ENCODE results near the gene VIM. TPM values are rescaled to one million over a fixed set of nuclear protein-coding genes. Genes with fewer than 3 reads are reported as not detected.

The VIM gene
- total and polyA plus RNA-seq, 8 donors, result 269 to 723 (median 496) TPM

DNA sequence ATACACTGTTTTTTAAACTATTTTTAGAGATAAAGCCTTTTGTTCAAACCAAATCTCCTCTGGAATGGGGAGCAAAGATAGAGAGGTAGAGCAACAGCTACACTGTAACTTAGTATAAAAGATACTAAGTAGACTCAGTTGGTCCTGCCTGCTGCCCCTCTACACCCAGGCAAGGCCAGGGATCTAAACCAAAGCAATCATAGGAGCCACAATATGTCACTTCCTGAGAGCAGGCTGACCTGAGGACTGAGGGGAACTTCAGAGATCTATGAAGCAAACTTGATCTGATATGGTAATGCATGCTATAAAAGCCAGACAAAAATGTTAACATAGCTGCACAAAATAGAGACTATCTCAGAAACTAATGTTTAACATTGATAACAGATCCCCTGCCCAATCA lies 19.6 kb upstream of the VIM start:
- Histone ChIP-seq H3K9me3 (no peaks in the 10 kb centered on the region), H3K4me3 (no peak overlapping the region), H3K27ac (no peak overlapping the region), H3K27me3 (no peaks in the 10 kb centered on the region), H3K4me1 (peaks cover 0 to 9% (median 0%) of the 10 kb centered on the region in 4 donors), H3K36me3 (no peaks in the 10 kb centered on the region)
- intact Hi-C loops (cut with DNase I; ENCODE audit: low total_unique reads), result no loop called here
- no peak for DNase-seq
- TF ChIP-seq CTCF (IDR thresholded peaks at IDR 0.05) (no peak), POLR2A (IDR thresholded peaks at IDR 0.05) (no peak), EP300 (IDR thresholded peaks at IDR 0.05) (no peak), POLR2AphosphoS5 (IDR thresholded peaks at IDR 0.05) (no peak)

GRCh38 chr10:17209302-17209701 lies 18.7 kb upstream of the VIM start:
- Histone ChIP-seq H3K9me3 (no peaks in the 10 kb centered on the region), H3K4me1 (peaks cover 0 to 17% (median 0%) of the 10 kb centered on the region in 4 donors), H3K36me3 (no peaks in the 10 kb centered on the region), H3K4me3 (no peak overlapping the region), H3K27ac (no peak overlapping the region), H3K27me3 (no peaks in the 10 kb centered on the region)
- no peak for DNase-seq
- intact Hi-C loops (cut with DNase I; ENCODE audit: low total_unique reads), result no loop called here
- TF ChIP-seq EP300 (IDR thresholded peaks at IDR 0.05) (no peak), POLR2A (IDR thresholded peaks at IDR 0.05) (no peak), POLR2AphosphoS5 (IDR thresholded peaks at IDR 0.05) (no peak), CTCF (IDR thresholded peaks at IDR 0.05) (no peak)
- 46 to 78% (median 67%) methylated on average over 1 of the region's 1 CpG for WGBS, 5 donors

DNA sequence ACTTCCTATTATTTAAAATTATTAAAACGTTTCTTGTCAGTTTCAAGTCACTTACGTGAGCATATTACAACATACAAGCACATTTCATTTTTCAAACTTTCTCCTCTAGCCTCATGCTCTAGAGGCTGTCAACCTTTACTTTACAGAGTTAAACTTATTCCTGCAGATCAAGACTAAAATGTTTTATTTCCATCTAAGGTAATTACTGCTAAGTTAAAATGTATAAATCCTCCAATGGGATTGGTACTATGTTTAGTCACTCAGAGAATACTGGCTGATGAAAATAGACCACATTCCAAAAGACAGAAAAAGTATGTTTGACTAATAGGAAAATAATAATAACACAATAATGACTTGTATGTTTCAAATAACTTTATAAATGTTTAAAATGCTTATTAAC lies 18.2 kb upstream of the VIM start:
- Histone ChIP-seq H3K36me3 (no peaks in the 10 kb centered on the region), H3K4me3 (no peak overlapping the region), H3K4me1 (peaks cover 0 to 23% (median 0%) of the 10 kb centered on the region in 4 donors), H3K27me3 (no peaks in the 10 kb centered on the region), H3K9me3 (no peaks in the 10 kb centered on the region), H3K27ac (no peak overlapping the region)
- intact Hi-C loops (cut with DNase I; ENCODE audit: low total_unique reads), result no loop called here
- TF ChIP-seq POLR2A (IDR thresholded peaks at IDR 0.05) (no peak), EP300 (IDR thresholded peaks at IDR 0.05) (no peak), CTCF (IDR thresholded peaks at IDR 0.05) (no peak), POLR2AphosphoS5 (IDR thresholded peaks at IDR 0.05) (no peak)
- DNase-seq, result no peak
- WGBS, 5 donors, result 68 to 82% (median 77%) methylated on average over 2 of the region's 2 CpGs

- 61 to 73% (median 69%) methylated on average over 3 of the region's 3 CpGs for WGBS, 5 donors
- DNase-seq, result no peak
- intact Hi-C loops (cut with DNase I; ENCODE audit: low total_unique reads), result no loop called here
Measured at GRCh38 chr10:17210361-17210760, 17.7 kb upstream of the VIM start.

More at GRCh38 chr10:17210361-17210760, 17.7 kb upstream of the VIM start:
- no peak overlapping the region for H3K4me3 ChIP-seq
- peaks cover 0 to 27% (median 0%) of the 10 kb centered on the region in 4 donors for H3K4me1 ChIP-seq
- TF ChIP-seq POLR2A (IDR thresholded peaks at IDR 0.05) (no peak), EP300 (IDR thresholded peaks at IDR 0.05) (no peak), POLR2AphosphoS5 (IDR thresholded peaks at IDR 0.05) (no peak), CTCF (IDR thresholded peaks at IDR 0.05) (no peak)
- H3K27me3 ChIP-seq, result no peaks in the 10 kb centered on the region
- no peaks in the 10 kb centered on the region for H3K9me3 ChIP-seq
- no peak overlapping the region for H3K27ac ChIP-seq
- no peaks in the 10 kb centered on the region for H3K36me3 ChIP-seq
